GM18520 (cell line): ENCODE results near the gene AFF1.
"Not testable (repeated sequence)": the region's sequence is repeated elsewhere in the genome, so short reads cannot be mapped to it uniquely, and the experiment has no call there.

ENCODE experiments used
- ATAC-seq: cut with Tn5 transposase; IDR thresholded peaks from one replicate; pipeline ENCODE4 v1.9.1; 2021; ENCODE audit not compliant: unreplicated experiment

The AFF1 gene

DNA sequence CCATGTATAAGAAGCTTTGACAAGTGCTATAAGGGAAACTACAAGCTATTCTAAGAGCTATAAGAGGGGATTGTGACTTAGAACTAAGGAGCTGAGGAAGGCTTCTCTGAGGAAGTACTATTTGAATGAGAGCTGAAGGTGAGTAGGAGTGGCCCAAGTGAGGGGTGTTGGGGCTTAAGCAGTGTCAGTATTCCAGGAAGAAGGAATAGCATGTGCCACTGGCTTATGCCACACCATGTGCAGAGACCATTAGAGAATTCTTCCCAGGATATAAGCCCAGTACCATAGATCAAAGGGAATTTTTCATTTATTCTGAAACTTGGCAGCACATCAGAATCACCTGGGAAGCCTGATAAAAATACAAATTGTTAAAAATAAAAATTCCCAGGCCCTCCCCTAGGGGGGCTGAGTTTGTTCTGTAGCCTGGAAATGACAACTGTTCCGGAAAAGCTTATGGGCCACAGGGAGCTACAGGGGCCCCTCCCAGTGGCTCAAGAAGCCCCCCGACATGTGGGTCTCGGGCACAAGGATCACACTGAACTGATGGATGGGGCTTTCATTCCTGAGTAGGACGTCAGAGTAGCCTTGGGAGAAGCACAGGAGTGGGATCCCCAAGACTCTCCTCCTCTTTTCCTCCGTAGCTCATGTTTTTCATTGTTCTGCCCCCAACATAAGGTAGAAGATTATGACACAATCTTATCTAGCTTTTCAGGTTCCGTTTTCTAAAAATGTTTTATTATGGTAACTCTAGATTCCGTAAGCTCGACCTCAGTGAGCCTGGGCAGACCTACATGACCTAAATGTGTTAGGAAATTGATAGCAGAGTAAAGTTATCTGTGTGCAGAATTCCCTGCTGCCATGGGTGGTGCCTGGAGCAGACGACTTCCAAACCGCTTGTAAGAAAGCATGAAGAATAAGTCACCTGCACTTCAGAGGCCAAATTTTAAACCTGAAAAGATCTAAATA is 119.3 kb downstream of the AFF1 start:
- ATAC-seq = no peak

DNA sequence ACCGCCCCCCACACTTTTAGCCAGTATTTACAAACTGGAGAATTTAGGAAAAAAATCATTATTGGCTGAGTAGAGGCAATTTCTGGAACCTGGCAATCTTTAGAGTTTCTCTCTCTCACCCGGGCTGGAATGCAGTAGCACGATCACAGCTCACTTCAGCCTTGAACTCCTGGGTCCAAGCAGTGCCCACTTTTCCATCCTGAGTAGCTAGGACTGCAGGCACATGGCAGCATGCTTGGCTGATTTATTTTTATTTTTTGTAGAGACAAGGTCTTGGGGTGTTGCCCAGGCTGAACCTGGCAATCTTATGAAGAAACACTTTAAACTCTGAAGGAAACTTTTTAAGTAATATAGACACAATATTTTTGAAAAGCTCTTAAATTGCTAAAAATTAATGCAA is 120.1 kb downstream of the AFF1 start:
- no peak for ATAC-seq

- ATAC-seq = no peak
Measured at GRCh38 chr4:87055311-87055710, 120.5 kb downstream of the AFF1 start.

GRCh38 chr4:87056881-87057280 is 122.1 kb downstream of the AFF1 start:
- ATAC-seq = no peak

- no peak for ATAC-seq
Measured at GRCh38 chr4:87057835-87058355, 123.1 kb downstream of the AFF1 start.

DNA sequence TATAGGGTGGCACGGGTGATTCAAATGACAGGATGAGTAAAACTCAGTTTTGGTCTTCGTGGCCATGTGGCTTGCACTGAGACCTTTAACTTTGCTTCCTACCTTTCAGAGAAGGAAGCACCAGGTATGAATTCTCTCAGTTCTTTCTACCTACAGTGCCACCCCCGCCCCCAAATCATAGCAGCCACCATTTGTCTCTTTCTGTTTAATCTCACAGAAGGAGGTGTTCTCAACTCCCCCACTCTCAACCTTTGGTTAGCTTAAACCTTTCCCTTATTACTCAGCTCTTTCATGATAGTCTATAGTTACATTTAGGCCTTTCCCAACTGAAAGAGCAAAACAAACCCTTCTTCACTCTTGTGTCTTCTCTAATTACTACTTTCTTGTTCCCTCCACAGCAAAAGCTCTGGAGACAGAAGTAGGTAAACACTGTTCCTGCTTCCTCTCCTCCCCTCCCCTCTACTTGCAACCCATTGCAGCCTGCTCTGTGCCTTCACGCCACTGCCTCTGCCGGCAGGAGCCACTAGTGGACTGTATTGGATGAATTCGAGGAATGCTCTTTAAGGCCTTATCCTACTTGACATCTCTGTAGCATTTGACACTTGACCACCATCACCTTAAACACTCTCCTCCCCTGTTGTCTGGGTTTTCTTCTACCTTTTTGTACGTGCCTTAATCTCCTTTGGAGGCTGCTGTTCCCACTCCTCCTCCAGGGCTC is 123.7 kb downstream of the AFF1 start:
- no peak for ATAC-seq

- ATAC-seq = no peak
Measured at GRCh38 chr4:87060957-87061356, 126.1 kb downstream of the AFF1 start.

DNA sequence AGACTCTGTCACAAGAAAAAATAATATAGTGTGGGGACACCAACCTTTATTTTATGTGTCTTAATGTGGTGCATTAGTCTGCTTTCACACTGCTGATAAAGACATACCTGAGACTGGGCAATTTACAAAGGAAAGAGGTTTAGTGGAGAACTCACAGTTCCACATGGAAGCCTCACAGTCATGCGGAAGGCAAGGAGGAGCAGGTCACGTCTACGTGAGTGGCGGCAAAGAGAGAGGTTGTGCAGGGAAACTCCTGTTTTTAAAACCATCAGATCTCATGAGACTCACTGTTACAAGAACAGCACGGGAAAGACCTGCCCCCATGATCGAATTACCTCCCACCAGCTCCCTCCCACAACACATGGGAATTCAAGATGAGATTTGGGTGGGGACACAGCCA is 130.2 kb downstream of the AFF1 start:
- no peak for ATAC-seq

DNA sequence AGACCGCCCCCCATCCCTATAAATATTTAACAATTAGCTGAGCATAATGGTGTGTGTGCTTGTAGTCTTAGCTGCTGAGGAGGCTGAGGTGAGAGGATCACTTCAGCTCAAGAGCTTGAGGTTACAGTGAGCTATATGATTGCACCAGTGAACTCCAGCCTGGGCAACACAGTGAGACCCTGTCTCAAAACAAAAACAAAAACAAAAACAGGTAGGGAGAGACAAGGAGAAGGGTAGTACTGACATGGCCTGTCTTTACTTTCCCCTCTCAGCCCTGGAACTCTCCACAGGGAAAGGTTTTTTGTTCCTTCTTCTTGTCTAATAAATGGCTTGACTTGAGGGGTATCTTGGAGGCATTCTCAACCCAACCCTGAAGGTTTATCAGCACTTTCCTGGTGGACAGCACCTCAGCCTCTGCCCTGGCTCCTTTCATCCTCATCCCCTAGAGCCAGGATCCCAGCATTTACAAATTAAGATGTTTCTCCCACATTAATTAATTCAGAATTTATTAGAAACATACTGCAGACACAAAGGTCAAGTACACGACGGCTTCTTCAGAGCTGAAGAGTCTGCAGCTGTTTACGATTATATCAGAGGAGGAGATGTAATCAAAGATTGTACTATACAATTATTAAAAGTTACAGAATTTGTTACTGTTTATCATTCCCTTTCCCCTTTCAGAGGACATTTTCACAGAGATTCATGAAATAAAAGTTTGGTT is 131.8 kb downstream of the AFF1 start:
- no peak for ATAC-seq

GRCh38 chr4:87067124-87067885 is 132.5 kb downstream of the AFF1 start:
- ATAC-seq = no peak

GRCh38 chr4:87068583-87069021 is 133.8 kb downstream of the AFF1 start:
- ATAC-seq = no peak

- ATAC-seq = no peak
Measured at GRCh38 chr4:87069037-87069742, 134.4 kb downstream of the AFF1 start.

DNA sequence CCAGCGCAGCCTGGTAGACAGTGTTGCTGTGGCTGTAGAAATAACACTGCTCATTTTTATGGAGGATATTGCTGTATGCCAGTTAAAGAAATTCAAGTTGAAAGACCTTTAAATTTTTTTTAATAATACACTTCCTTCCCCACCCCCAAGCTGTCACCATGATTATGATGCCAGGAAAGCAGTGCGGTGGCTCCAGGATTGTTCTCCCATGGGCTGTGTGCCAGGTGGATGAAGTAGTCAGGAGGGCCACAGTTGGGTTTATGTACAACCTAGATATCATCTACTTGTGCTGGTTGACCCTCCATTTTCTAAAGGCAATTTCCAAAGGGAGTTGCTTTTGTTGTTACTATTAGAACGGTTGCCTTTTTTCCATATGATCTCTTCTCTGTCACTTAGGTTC is 136.6 kb downstream of the AFF1 start:
- ATAC-seq = no peak

DNA sequence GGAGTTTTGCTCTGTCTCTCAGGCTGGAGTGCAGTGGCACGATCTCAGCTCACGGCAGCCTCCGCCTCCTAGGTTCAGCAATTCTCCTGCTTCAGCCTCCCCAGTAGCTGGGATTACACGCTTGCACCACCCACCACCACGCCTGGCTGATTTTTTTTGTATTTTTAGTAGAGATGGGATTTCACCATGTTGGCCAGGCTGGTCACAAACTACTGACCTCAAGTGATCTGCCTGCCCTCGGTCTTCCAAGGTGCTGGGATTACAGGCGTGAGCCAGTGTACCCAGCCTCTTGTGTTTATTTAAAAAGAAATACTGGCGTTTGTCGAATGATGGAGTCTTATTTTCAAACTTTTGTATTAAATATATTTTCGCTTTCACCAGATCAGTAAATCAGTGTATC is 137.7 kb downstream of the AFF1 start:
- not testable (repeated sequence) for ATAC-seq

GRCh38 chr4:87073199-87074120 is 138.6 kb downstream of the AFF1 start:
- peak; percentile 86 for ATAC-seq

GRCh38 chr4:87074121-87074488 is 139.3 kb downstream of the AFF1 start:
- no peak for ATAC-seq

DNA sequence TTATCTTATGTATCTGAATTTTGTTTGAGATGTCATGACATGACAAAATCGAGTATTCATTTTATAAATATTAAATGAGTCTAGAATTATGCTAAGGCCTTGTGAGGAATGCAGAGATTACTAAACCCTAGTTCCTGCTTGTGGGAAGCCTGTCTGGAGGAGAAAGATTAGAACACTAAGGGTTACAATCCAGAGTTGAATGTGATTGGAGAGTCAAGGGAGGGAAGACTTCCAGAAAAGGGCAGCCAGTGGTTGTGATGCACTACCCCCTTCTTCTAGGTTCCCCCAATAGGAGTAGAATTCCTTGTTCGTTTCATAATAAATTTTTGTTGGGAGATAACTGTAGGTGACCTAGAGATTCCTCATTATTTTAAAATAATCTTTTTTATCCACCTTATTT is 141.1 kb downstream of the AFF1 start:
- ATAC-seq = no peak

DNA sequence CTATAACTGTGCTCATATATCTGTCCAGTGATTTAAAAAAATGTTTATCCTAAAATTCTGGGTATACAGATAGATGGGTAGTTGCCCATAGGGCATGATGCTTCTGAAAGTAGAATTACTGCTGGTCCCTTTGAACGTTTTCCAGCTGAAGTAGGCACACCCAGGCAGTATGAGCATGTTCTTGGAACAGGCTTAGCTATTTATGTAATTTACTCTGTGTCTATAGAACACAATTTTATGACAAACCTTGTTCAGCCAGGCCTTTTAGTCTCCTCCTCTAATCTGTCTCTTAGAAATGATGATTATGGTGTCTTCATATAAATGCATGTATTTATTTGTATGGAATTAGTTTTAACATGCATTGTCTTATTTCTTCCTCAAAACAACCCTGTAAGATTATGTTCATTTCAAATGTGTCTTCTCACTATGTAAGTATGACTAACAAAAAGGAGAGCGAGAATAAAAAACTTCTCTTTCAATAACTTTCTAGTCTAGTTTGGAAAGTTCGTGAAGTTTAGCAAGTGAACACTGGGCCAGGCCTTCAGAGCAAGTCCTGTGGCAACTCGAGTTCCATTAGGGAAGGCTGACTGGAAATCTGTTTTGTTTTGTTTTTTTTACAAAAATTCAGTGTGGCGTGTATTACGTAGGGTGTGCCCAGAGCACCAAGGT is 142.0 kb downstream of the AFF1 start:
- no peak for ATAC-seq
